OCI-LY7 (cell line): ENCODE data around the gene C4orf50. TPM values are rescaled to one million over a fixed set of nuclear protein-coding genes. Genes with fewer than 3 reads are reported as not detected.

Experiments used
- BruUV-seq: library from RNA; stranded (reverse); fragments of 400-500 nt; replicated peaks from 2 replicates; lab custom pipeline; 2021; lab: Mats Ljungman, UMichigan
- CTCF ChIA-PET: fragments of 300-600 bp; sonication (Branson Sonifier 250); formaldehyde crosslinking; loops from one replicate; lab custom pipeline; 2022; ENCODE audit warnings: antibody characterized with exemption; ENCODE audit not compliant: unreplicated experiment; lab: Charles Lee
- POLR2A ChIA-PET: fragments of 300-600 bp; sonication (Branson Sonifier 250); formaldehyde crosslinking; loops from one replicate; lab custom pipeline; 2022; ENCODE audit warnings: antibody characterized with exemption; lab: Charles Lee
- DNase-seq: peaks from one replicate; pipeline ENCODE4 v3.0.0-alpha.2; 2015; ENCODE audit warnings: low spot score
- H2AFZ ChIP-seq: fragments of 200-600 bp; sonication (generic), shearing (Covaris generic); 2 replicates; pipeline ENCODE4 v1.6.1; 2014; ENCODE audit warnings: mild to moderate bottlenecking, antibody characterized with exemption, low read length, moderate library complexity
- H3K27ac ChIP-seq: fragments of 200-600 bp; sonication (generic); 2 replicates; pipeline ENCODE4 v1.5.1; 2014; ENCODE audit warnings: mixed run types, low read depth, mild to moderate bottlenecking, moderate library complexity, low read length, inconsistent platforms; ENCODE audit not compliant: poor library complexity, severe bottlenecking
- H3K36me3 ChIP-seq: fragments of 200-600 bp; sonication (generic); 2 replicates; pipeline ENCODE4 v1.6.1; 2014; ENCODE audit warnings: mild to moderate bottlenecking, antibody characterized with exemption, low read length, moderate library complexity, mixed read lengths; ENCODE audit not compliant: insufficient read depth
- H3K4me1 ChIP-seq: fragments of 200-600 bp; sonication (generic); 2 replicates; pipeline ENCODE4 v1.5.1; 2014; ENCODE audit warnings: mild to moderate bottlenecking, low read length; ENCODE audit not compliant: insufficient read depth, poor library complexity, severe bottlenecking
- H3K4me2 ChIP-seq: fragments of 200-600 bp; sonication (generic); 2 replicates; pipeline ENCODE4 v1.6.1; 2014; ENCODE audit warnings: mild to moderate bottlenecking, low read length
- H3K4me3 ChIP-seq: fragments of 200-600 bp; sonication (generic); 2 replicates; pipeline ENCODE4 v1.5.1; 2014; ENCODE audit warnings: mild to moderate bottlenecking, low read depth, low read length; ENCODE audit not compliant: poor library complexity, severe bottlenecking
- H3K79me2 ChIP-seq: fragments of 200-600 bp; sonication (generic); 2 replicates; pipeline ENCODE4 v1.6.1; 2016; ENCODE audit warnings: low read depth, mild to moderate bottlenecking, low read length, moderate library complexity, mixed read lengths; ENCODE audit not compliant: insufficient read depth
- H3K9me2 ChIP-seq: fragments of 200-600 bp; sonication (generic); 2 replicates; pipeline ENCODE4 v1.6.1; 2016; ENCODE audit warnings: mild to moderate bottlenecking, low read length, mixed read lengths; ENCODE audit not compliant: insufficient read depth
- H3K9me3 ChIP-seq: fragments of 200-600 bp; sonication (generic); 2 replicates; pipeline ENCODE4 v1.6.1; 2014; ENCODE audit warnings: mild to moderate bottlenecking, mixed run types, low read length, mixed read lengths
- H4K20me1 ChIP-seq: fragments of 200-600 bp; sonication (generic); 2 replicates; pipeline ENCODE4 v1.6.1; 2014; ENCODE audit warnings: mild to moderate bottlenecking, antibody characterized with exemption, low read length, moderate library complexity, mixed read lengths; ENCODE audit not compliant: insufficient read depth
- EZH2phosphoT487 ChIP-seq: fragments of 200-600 bp; sonication (generic); IDR thresholded peaks from 2 replicates; pipeline ENCODE4 v1.6.1; 2018; ENCODE audit warnings: low read depth, borderline replicate concordance, mild to moderate bottlenecking, mixed run types, antibody characterized with exemption, low read length, moderate library complexity, mixed read lengths
- intact Hi-C: fragments of 100-400 bp; cut with micrococcal nuclease; formaldehyde crosslinking; loops from one replicate; pipeline ENCODE4 v1.10.0; 2022; ENCODE audit not compliant: unreplicated experiment
- total RNA-seq, 2 experiments: library from RNA; depleted of rRNA in 1 of 2; stranded (reverse); fragments of >200 nt in 1 of 2; shearing (Covaris generic) in 1 of 2; gene quantifications; 2 replicates each; pipeline ENCODE4 v1.2.3, GENCODE V29; 2014 to 2022
- TF ChIP-seq, protein P1 (sequence below): fragments of 200-600 bp; sonication (generic); conservative IDR thresholded peaks from 2 replicates; pipeline ENCODE4 v1.5.1; 2014; ENCODE audit warnings: mild to moderate bottlenecking, antibody characterized with exemption, low read length, moderate library complexity, mixed read lengths

The C4orf50 gene
- total RNA-seq, 2 experiments from 2014 or later = 0.06 TPM; not detected in 1

DNA sequence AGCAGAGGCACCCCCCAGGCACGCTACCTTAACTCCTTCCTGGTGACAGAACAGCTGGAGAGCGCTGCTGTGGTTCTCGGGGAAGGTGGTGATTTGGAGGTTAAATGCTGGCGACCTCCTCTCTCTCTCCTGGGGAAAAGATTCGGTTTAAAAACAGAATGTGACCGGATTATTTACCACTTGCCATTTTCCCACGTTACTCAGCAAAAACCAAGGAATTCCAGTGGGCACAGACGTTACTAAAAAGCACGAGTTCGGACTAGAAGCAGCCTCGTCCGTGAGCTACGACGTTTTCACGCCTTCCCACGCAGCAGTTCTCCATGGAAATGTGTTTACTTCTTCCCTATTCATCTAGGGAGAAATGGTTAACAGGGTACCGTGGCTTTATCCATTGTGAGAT lies 32.3 kb upstream of the C4orf50 start:
- H2AFZ ChIP-seq = no peak overlapping the region
- TF ChIP-seq, protein P1, sequence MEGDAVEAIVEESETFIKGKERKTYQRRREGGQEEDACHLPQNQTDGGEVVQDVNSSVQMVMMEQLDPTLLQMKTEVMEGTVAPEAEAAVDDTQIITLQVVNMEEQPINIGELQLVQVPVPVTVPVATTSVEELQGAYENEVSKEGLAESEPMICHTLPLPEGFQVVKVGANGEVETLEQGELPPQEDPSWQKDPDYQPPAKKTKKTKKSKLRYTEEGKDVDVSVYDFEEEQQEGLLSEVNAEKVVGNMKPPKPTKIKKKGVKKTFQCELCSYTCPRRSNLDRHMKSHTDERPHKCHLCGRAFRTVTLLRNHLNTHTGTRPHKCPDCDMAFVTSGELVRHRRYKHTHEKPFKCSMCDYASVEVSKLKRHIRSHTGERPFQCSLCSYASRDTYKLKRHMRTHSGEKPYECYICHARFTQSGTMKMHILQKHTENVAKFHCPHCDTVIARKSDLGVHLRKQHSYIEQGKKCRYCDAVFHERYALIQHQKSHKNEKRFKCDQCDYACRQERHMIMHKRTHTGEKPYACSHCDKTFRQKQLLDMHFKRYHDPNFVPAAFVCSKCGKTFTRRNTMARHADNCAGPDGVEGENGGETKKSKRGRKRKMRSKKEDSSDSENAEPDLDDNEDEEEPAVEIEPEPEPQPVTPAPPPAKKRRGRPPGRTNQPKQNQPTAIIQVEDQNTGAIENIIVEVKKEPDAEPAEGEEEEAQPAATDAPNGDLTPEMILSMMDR = no peak
- no peak for TF ChIP-seq EZH2phosphoT487
- H3K4me3 ChIP-seq = no peak overlapping the region
- no peak overlapping the region for H3K27ac ChIP-seq
- no peaks in the 10 kb centered on the region for H3K79me2 ChIP-seq
- ChIA-PET POLR2A (no interaction called here), CTCF (no interaction called here)
- no peaks in the 10 kb centered on the region for H3K9me3 ChIP-seq
- no peaks in the 10 kb centered on the region for H3K36me3 ChIP-seq
- no peak for DNase-seq
- H4K20me1 ChIP-seq = no peaks in the 10 kb centered on the region
- H3K9me2 ChIP-seq = no peaks in the 10 kb centered on the region
- no peaks in the 10 kb centered on the region for H3K4me1 ChIP-seq
- no TSS peak for BruUV-seq
- intact Hi-C loops = loop anchor here (10.0 kb wide), 1 partner anchor 1546 kb away; no protein-coding TSS in a partner anchor
- H3K4me2 ChIP-seq = no peak overlapping the region

DNA sequence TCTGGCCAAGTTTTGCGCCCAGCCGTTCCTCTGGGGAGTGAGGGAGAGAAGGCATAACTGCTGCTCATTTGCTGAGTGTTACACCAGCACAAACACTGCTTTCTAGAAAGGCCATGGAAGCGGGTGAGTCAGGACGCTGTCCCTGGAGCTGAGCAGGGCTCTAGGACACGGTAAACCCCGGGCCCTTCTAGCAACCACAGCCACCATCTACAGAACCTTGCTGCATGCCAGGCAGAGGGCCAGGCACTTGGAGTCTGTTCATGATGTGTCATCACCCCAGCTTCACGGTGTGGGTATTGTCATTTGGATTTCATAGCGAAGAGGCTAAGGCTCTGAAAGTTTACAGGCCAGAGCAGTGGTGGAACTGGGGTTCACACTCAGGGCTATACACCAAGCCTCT lies 31.8 kb upstream of the C4orf50 start:
- Histone ChIP-seq H2AFZ (no peak overlapping the region), H3K4me3 (no peak overlapping the region), H3K4me1 (no peaks in the 10 kb centered on the region), H3K79me2 (no peaks in the 10 kb centered on the region), H3K36me3 (no peaks in the 10 kb centered on the region), H3K27ac (no peak overlapping the region), H3K4me2 (no peak overlapping the region), H4K20me1 (no peaks in the 10 kb centered on the region), H3K9me2 (no peaks in the 10 kb centered on the region), H3K9me3 (no peaks in the 10 kb centered on the region)
- ChIA-PET POLR2A (no interaction called here), CTCF (no interaction called here)
- intact Hi-C loops = loop anchor here (10.0 kb wide), 1 partner anchor 1545 kb away; no protein-coding TSS in a partner anchor
- DNase-seq = no peak
- no TSS peak for BruUV-seq
- TF ChIP-seq, protein P1 = no peak
- TF ChIP-seq EZH2phosphoT487 = no peak

DNA sequence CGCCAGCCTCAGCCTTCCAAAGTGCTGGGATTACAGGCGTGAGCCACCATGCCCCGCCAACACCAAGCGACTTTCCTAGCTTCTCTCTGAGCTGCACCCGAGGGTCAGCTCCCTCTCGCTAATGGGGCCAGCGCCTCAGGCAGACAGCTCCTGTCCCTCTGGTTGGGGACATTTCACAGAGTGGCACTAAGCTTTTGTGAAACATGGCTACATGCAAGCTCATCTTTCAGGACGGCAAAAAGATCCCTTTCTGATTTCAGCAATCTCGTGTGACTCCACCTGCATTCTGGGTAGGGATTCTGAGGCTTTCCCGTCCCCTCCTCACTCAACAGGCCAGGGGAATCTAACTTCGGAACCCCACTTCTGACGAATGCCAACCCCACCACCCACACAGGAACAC lies 31.0 kb upstream of the C4orf50 start:
- Histone ChIP-seq H3K9me3 (no peaks in the 10 kb centered on the region), H4K20me1 (no peaks in the 10 kb centered on the region), H3K4me1 (no peaks in the 10 kb centered on the region), H3K4me2 (no peak overlapping the region), H3K4me3 (no peak overlapping the region), H3K27ac (no peak overlapping the region), H2AFZ (no peak overlapping the region), H3K9me2 (no peaks in the 10 kb centered on the region), H3K36me3 (no peaks in the 10 kb centered on the region), H3K79me2 (no peaks in the 10 kb centered on the region)
- BruUV-seq = no TSS peak
- TF ChIP-seq EZH2phosphoT487 = no peak
- TF ChIP-seq, protein P1 = no peak
- intact Hi-C loops = no loop called here
- DNase-seq = no peak
- CTCF ChIA-PET = no interaction called here
- POLR2A ChIA-PET = no interaction called here
